Spleen (tissue), 7 donors: Measurements from ENCODE around the gene KRABD2.

Source experiments
- POLR2A ChIP-seq, 3 donors: fragments of 450-650 bp; IDR thresholded peaks; one replicate each; pipeline ENCODE4 v1.5.1; 2017; ENCODE audit warnings: antibody characterized with exemption in 3 of 3, mild to moderate bottlenecking in 1 of 3
- POLR2AphosphoS5 ChIP-seq, 3 donors: sonication (generic); formaldehyde crosslinking; IDR thresholded peaks; one replicate each; pipeline ENCODE4 v1.5.1; 2017; ENCODE audit warnings: antibody characterized with exemption in 3 of 3
- TF ChIP-seq, protein P1 (sequence below), 11 experiments: fragments of 200-600 bp in 7 of 11; fragments of 450-650 bp in 4 of 11; sonication (generic) in 4 of 11; IDR thresholded peaks in 8 of 11; conservative IDR thresholded peaks in 3 of 11; 1 replicate in 7 of 11; 2 replicates in 4 of 11; pipeline versions ENCODE4 v1.4.0 to v1.8.0; 2016 to 2021; ENCODE audit warnings: antibody characterized with exemption in 11 of 11, inconsistent platforms in 4 of 11, mild to moderate bottlenecking in 1 of 11
- donor health status: DM: no; HTN: no; CAD: no; lungs with moderate emphysema.
- donor health status: DM: no; HTN: no; CAD: no.
- donor health status: DM: no; HTN: no; CAD: no.

DNA sequence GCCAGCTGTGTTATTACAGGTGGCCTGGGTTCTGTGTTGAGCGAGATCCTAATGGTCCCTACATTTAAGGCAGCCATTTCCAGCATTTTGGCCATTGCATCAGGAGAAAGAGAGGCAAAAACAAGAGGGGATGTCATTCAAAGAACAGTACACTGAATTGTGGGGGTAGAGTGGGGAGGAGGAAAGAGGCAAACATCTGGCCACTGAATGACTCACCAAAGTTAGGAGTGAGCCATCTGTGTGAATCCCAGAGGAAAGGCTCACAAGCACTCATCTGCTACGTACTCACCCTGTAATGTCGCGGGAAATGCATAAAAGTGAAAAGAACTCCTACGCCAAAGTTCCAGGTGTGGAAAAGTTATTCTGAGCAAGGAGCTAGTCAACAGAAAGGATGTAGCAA is 16.7 kb downstream of the KRABD2 start:
- TF ChIP-seq, protein P1, sequence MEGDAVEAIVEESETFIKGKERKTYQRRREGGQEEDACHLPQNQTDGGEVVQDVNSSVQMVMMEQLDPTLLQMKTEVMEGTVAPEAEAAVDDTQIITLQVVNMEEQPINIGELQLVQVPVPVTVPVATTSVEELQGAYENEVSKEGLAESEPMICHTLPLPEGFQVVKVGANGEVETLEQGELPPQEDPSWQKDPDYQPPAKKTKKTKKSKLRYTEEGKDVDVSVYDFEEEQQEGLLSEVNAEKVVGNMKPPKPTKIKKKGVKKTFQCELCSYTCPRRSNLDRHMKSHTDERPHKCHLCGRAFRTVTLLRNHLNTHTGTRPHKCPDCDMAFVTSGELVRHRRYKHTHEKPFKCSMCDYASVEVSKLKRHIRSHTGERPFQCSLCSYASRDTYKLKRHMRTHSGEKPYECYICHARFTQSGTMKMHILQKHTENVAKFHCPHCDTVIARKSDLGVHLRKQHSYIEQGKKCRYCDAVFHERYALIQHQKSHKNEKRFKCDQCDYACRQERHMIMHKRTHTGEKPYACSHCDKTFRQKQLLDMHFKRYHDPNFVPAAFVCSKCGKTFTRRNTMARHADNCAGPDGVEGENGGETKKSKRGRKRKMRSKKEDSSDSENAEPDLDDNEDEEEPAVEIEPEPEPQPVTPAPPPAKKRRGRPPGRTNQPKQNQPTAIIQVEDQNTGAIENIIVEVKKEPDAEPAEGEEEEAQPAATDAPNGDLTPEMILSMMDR (IDR thresholded peaks at IDR 0.05 in 8 of 11, conservative IDR thresholded peaks at IDR 0.05 in 3 of 11): no peak
- TF ChIP-seq POLR2A (IDR thresholded peaks at IDR 0.05): no peak
- TF ChIP-seq POLR2AphosphoS5 (IDR thresholded peaks at IDR 0.05): no peak
